ENCODE results near the gene GPS1.

GPS1 gene

DNA sequence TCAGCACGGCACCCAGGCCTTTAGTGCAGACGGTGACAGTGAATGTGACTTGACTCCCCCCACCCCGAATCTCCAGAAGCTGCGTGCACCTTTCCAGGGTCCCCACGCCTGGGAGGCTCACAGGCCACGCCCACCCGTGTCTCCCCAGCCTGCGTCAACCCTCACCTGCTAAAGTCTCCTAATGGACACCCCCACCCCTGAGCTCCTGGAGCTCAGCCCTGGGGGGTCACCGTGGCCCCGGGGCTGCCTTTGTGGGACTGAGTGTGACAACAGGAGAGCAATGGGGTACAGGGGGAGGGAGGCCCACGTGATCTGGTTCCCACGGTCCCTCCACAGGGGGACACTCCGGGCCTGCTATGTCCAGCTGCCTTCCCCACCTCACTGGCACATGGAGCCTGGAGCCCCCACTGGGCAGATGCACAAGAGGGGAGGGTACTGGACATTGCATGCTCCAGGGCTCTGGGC lies 53.8 kb downstream of the GPS1 start:
- no peak for DNase-seq

DNA sequence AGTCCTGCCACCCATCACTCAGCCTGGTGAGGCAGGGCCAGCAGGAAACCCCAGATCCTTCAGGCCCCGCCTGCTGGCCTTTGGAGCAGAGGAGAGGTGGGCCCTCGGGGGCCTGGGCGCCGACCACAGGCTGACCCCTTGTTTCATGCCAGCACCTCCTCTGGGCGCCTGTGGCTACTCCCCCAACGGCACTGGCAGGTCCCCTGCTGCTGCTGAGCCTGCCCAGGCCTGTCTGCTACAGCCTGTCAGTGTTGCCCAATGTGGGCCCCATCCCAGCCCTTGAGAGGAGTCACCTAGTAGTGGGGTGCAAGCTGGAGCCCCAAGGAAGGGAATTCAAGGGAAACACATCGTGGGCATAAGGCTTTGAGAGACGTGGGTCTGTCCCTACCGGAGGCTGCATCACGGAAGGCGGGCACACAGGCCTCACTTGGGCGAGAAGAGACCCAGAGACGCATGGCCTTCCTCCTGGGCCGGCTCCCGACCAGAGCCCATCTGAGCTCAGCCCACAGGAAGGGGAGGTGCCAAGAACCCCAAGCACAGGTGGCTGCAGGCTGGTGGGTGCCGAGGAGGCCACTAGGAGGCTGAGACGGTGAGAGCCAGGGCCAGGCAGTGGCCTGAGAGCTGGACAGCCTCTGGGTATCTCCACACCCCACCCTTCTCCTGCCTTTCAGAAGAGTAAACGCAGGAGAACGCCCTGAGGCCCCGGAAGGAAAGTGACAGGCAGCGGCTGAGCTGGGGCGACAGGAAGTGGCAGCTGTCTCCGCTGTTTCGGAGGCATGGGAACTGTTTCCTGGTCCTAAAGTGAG lies 54.4 kb downstream of the GPS1 start:
- DNase-seq = peak; percentile 64 to 80

DNA sequence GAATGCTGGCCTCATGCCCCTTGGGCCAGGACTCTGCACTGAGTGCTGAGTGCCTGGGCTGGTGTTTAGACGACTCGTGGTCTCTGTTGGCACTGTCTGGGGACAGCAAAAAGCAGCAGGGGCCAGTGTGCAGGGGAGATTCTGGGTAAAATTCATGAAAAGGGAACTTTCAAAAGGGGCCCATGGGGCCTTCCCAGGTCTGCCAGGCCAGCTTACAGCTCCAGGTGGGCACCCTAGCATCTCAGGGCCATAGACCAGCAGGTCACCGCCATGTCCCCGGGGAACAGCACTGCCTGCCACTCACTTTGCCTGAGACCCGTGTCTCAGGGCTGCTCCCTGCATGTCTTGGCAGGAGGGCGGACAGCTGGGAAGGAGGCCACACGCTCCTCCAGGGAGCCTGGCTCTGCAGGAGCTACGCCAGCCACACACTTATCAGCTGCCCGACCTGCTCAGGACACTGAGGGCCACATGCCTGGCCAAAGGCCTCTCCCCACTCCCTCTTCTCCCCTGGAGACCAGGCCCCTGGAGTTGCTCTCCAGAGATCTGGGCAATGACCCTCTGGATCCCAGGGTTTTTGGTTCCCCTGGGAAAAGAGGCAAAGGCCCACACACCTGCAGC lies 55.1 kb downstream of the GPS1 start:
- DNase-seq = no peak
